VCaP (cell line): ENCODE results near the gene KCNK17.

Experiments
- H3K27ac ChIP-seq: fragments of 450-650 bp; 2 replicates; pipeline ENCODE4 v1.5.1; 2017
- TF ChIP-seq, protein P1 (sequence below): fragments of 450-650 bp; conservative IDR thresholded peaks from 2 replicates; pipeline ENCODE4 v1.5.1; 2017; ENCODE audit warnings: mild to moderate bottlenecking, moderate library complexity

The KCNK17 gene

DNA sequence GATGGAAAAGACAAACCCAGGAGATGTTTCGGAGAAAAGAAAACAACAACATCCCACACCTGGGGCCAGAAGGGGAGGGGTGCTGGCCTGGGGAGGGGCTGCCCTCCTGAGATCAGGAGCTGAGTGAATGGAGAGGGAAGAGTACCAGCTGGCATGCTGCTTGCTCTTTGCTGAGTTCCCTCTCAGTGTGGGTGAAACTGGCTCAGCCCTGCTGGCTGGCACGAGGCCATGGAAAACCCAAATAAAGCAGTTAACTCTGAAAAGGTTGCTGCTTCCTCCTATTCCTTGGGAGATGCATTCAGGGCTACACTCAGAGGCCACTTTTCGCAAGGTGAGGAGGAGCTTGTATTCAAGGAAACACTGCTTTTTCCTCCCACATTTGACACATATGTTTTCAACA is 16.3 kb upstream of the KCNK17 start:
- H3K27ac ChIP-seq, result no peak overlapping the region
- TF ChIP-seq, protein P1, sequence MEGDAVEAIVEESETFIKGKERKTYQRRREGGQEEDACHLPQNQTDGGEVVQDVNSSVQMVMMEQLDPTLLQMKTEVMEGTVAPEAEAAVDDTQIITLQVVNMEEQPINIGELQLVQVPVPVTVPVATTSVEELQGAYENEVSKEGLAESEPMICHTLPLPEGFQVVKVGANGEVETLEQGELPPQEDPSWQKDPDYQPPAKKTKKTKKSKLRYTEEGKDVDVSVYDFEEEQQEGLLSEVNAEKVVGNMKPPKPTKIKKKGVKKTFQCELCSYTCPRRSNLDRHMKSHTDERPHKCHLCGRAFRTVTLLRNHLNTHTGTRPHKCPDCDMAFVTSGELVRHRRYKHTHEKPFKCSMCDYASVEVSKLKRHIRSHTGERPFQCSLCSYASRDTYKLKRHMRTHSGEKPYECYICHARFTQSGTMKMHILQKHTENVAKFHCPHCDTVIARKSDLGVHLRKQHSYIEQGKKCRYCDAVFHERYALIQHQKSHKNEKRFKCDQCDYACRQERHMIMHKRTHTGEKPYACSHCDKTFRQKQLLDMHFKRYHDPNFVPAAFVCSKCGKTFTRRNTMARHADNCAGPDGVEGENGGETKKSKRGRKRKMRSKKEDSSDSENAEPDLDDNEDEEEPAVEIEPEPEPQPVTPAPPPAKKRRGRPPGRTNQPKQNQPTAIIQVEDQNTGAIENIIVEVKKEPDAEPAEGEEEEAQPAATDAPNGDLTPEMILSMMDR, result no peak

DNA sequence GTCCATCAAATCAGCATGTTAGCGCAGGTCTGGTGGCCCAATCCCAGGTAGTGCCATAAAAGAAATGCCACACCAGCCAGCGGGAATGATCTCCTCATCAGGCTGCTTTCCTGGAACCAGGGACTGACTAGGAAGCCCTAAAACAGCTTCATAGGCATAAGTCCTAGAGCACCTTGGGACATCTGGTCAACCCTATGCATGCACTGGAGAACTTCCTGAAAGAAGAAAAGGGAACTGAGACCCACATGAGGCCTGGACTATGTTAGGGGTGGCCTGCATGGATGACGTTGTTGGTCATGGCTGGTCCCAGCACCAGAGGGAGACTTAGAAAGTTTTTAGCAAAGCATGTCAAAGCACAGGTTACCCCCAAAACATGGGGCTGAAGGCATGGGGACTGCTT is 15.8 kb upstream of the KCNK17 start:
- H3K27ac ChIP-seq, result no peak overlapping the region
- TF ChIP-seq, protein P1, result no peak

DNA sequence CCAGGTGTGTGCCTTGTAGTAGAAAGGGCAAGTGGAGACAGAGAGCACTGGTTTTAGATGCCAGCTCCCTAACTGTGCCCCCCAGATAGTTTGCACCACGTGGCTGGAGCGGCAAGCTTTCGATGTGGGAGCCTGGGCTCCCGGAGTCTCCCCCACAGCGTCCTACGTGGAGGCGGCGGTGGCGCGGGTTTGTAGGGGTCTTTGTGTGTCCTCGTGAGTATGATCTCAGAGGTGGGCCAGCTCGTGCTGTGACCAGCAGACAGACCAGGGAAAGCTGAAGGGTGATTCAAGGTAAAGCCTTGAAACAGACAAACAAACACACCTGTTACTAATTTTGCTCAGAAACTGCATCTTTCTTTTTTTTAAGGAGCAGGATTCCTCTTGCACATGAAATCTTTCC is 13.8 kb upstream of the KCNK17 start:
- TF ChIP-seq, protein P1, result no peak
- no peak overlapping the region for H3K27ac ChIP-seq

DNA sequence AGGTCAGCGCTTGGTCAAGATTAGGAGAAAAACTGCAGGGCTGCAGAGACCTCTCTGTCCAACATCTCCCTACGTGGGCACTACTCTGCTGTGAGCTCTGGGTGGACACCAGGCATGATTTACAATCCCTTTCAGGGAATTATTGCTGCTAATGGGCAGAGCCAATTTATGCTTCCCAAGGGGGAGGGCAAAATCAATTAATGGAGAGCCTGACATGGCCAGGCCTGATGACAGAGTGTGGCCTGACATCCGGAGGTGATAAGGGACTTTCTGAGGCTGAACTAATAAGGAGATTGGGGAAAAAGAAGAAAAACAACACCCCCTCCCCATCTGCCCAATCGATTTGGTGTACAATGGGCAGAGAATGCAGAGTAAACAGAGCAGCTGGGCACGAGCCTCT is 13.3 kb upstream of the KCNK17 start:
- TF ChIP-seq, protein P1, result no peak
- H3K27ac ChIP-seq, result no peak overlapping the region

DNA sequence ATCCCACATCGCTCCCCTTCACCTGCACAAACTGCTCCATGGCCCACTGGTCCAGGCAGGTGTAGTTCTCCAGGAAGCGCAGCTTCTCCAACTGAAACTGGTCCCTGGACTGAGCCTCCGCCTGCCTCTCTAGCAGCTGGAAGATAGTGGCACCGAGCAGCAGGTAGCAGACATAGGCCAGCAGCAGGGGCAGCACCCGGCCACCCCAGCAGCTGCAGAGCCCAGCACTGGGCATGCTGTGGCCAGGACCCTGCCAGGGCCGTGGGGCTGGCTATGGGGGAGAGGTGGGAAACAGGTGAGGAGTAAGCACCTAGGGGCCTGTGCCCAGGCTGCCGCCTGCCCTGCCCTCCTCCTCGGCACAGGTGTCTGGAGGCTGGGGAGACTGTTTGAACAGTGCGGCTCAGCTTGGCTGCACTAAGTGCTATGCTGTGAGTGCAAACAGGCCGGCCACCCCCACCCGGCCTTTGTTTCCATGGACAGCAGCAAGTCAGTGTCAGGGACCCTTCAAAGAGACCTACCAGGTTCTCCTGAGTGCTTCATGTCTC is 8.2 kb upstream of the KCNK17 start, which contains the start of gene KCNK16:
TSS of gene KCNK16 (minus strand) at position 397 of the 545 bp plus-strand sequence. CDS start at position 235, 162 bp downstream.
- TF ChIP-seq, protein P1, result no peak
- no peak within 1 kb of the TSS for H3K27ac ChIP-seq

DNA sequence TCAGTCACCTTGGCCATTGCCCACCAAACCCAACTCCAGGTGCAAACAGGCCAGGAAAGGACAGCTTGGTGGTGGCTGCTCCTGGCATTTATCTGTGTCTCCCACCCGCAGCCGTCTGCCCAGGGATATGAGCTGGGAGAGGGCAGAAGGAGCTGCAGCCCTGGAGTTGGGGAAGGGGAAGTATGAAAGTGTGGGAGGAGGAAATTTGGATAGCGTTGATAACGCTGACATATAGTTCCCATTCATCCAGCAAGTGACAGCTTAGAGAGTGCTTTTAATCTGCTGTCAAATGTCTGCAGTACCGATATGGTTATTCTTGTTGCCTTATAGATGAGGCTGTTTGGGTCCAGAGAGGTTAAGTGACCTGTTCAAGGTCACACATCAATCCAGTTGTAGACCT is 7.5 kb upstream of the KCNK17 start:
- TF ChIP-seq, protein P1, result no peak
- H3K27ac ChIP-seq, result no peak overlapping the region

DNA sequence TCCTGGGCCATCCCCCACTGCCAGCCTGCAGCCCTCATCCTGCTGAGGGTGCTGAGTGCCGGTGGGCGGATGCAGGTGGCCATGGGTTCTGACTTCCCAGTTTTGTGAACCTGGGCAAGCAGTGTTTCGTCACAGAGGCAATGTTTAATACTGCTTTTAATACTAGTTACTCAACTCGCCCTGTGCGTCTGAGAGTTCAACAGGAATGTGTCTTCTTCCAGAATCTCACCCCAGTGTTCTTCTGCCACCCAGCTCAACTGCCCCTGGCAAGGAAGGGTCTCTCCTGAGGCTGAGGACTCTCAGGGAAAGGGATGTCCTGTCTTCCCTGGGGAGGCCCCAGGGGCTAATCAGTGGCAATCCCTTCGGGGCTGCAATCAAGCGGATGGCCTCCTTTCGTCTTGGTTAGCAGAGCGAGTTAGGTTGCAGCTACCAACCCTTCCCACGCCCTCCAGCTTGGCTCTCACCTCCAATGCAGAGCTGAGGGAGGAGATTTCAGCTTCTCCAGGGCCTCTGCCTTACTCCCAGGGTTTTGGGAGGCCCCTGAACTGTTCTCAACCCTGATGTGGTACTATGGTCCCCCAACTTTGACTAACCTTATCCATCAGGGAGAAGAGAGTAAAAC is 6.3 kb upstream of the KCNK17 start:
- H3K27ac ChIP-seq, result no peak overlapping the region
- TF ChIP-seq, protein P1, result no peak
